Colonic mucosa (tissue), 4 donors: ENCODE measurements around the gene B3GNT9. TPM values are rescaled to one million over a fixed set of nuclear protein-coding genes. Genes with fewer than 3 reads are reported as not detected.

Experiments
- DNase-seq: peaks from one replicate; pipeline ENCODE4 v3.0.0-alpha.2; 2020
- H3K27ac ChIP-seq: fragments of 200-600 bp; one replicate; pipeline ENCODE4 v1.8.0; 2021
- H3K27me3 ChIP-seq: fragments of 200-600 bp; one replicate; pipeline ENCODE4 v1.8.0; 2021
- H3K36me3 ChIP-seq: fragments of 200-600 bp; one replicate; pipeline ENCODE4 v1.8.0; 2021
- H3K4me1 ChIP-seq: fragments of 200-600 bp; one replicate; pipeline ENCODE4 v1.8.0; 2021; ENCODE audit warnings: mild to moderate bottlenecking
- H3K4me3 ChIP-seq: fragments of 200-600 bp; one replicate; pipeline ENCODE4 v1.8.0; 2021
- H3K9ac ChIP-seq, 2 donors: one replicate each; pipeline ENCODE4 v1.7.0; 2013; ENCODE audit warnings: control low read depth in 2 of 2, low read depth in 2 of 2, low read length in 2 of 2
- H3K9me3 ChIP-seq: fragments of 200-600 bp; one replicate; pipeline ENCODE4 v1.8.0; 2021
- intact Hi-C: fragments of 100-400 bp; cut with DNase I; formaldehyde crosslinking; loops from one replicate; pipeline ENCODE4 v1.14.1; 2022
- total RNA-seq, 2 donors: library from RNA; stranded (reverse); fragmentation: NEBNext Ultra II Directional in 1 of 2; extraction: Animal tissue kit (Norgen Biotek cat#: 25700) in 1 of 2; gene quantifications; one replicate each; pipeline ENCODE4 v1.2.1, GENCODE V29; 2021
- TF ChIP-seq, protein P1 (sequence below): fragments of 200-600 bp; IDR thresholded peaks from one replicate; pipeline ENCODE4 v1.8.0; 2022; ENCODE audit warnings: antibody characterized with exemption, mild to moderate bottlenecking
- donor health status: healthy.
- donor health status: DM: no; HTN: no; CAD: no.
- donor health status: DM: no; HTN: no; CAD: no.

The B3GNT9 gene
- total RNA-seq, 2 donors from 2014 or later, result 4.4 to 4.9 TPM

DNA sequence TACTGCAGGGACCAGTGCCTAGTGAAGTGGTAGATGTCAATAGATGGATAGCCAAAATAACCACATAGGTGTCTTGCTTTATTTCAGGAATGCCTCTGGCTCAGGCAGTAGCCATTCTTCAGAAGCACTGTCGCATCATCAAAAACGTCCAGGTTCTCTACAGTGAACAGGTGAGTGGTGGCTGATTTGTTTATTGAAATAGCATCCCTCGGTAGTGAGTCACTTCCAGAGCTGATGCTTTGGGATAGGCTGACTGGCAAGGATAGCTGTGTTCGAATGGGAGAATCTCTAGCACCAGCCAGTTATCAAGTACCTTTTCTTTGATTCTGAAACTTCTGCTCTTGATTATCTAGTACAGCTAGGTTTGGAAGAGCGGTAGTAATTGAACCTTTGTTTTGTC lies 30.8 kb downstream of the B3GNT9 start:
- H3K9ac ChIP-seq, result no peak overlapping the region
- no peak for DNase-seq
- H3K27me3 ChIP-seq, result no peaks in the 10 kb centered on the region
- H3K4me3 ChIP-seq, result no peak overlapping the region
- TF ChIP-seq, protein P1, sequence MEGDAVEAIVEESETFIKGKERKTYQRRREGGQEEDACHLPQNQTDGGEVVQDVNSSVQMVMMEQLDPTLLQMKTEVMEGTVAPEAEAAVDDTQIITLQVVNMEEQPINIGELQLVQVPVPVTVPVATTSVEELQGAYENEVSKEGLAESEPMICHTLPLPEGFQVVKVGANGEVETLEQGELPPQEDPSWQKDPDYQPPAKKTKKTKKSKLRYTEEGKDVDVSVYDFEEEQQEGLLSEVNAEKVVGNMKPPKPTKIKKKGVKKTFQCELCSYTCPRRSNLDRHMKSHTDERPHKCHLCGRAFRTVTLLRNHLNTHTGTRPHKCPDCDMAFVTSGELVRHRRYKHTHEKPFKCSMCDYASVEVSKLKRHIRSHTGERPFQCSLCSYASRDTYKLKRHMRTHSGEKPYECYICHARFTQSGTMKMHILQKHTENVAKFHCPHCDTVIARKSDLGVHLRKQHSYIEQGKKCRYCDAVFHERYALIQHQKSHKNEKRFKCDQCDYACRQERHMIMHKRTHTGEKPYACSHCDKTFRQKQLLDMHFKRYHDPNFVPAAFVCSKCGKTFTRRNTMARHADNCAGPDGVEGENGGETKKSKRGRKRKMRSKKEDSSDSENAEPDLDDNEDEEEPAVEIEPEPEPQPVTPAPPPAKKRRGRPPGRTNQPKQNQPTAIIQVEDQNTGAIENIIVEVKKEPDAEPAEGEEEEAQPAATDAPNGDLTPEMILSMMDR, result no peak
- no peaks in the 10 kb centered on the region for H3K36me3 ChIP-seq
- no peak overlapping the region for H3K27ac ChIP-seq
- intact Hi-C loops, result no loop called here
- H3K4me1 ChIP-seq, result no peaks in the 10 kb centered on the region
- no peaks in the 10 kb centered on the region for H3K9me3 ChIP-seq

DNA sequence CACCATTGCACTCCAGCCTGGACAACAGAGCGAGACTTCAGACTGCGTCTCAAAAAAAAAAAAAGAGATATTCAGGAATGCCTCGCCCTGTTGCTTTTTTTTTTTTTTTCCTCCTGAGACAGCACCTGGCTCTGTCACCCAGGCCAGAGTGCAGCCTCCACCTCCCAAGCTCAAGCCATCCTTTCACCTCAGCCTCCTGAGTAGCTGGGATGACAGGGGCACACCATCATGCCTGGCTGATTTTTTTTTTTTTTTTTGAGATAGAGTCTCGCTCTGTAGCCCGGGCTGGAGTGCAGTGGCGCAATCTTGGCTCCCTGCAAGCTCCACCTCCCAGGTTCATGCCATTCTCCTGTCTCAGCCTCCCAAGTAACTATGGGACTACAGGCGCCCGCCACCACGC lies 33.1 kb downstream of the B3GNT9 start:
- no peak for DNase-seq
- no peak overlapping the region for H3K9ac ChIP-seq
- H3K4me1 ChIP-seq, result peaks cover 5% of the 10 kb centered on the region
- TF ChIP-seq, protein P1, result no peak
- H3K9me3 ChIP-seq, result no peaks in the 10 kb centered on the region
- H3K4me3 ChIP-seq, result no peak overlapping the region
- intact Hi-C loops, result no loop called here
- H3K27me3 ChIP-seq, result no peaks in the 10 kb centered on the region
- H3K27ac ChIP-seq, result no peak overlapping the region
- H3K36me3 ChIP-seq, result no peaks in the 10 kb centered on the region

DNA sequence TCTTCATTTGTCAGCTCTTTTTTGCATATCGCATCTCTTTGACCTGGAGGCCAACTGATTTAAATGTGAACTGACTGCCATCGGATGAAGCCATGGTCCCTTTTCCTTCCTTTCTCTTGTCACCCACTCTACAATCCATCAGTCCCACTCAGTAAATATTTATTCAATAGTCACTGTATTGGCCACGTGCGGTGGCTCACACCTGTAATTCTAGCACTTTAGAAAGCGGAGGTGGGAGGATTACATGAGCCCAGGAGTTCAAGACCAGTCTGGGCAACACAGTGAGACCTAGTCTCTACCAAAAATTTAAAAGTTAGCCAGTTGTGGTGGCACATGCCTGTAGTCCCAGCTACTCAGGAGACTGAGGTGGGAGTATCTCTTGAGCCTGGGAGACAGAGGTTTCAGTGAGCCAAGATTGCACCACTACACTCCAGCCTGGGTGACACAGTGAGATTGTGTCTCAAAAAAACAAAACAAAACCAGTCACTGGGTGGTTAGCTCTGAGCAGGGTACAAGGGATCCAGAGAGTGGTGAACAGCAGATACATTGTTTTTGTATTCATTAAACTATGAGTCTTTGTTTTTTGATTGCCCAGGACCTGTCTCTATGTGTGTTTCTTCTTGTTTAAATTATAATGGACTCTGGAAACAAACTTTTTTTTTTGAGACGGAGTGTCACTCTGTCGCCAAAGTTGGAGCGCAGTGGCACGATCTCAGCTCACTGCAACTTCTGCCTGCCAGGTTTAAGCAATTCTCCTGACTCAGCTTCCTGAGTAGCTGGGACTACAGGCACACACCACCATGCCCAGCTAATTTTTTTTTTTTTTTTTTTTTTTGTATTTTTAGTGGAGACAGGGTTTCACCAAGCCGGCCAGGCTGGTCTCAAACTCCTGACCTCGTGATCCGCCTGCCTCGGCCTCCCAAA lies 34.1 kb downstream of the B3GNT9 start:
- TF ChIP-seq, protein P1, result no peak
- Histone ChIP-seq H3K36me3 (no peaks in the 10 kb centered on the region), H3K4me1 (peaks cover 7% of the 10 kb centered on the region), H3K9ac (no peak overlapping the region), H3K27me3 (no peaks in the 10 kb centered on the region), H3K9me3 (no peaks in the 10 kb centered on the region), H3K27ac (no peak overlapping the region), H3K4me3 (no peak overlapping the region)
- intact Hi-C loops, result no loop called here
- no peak for DNase-seq

DNA sequence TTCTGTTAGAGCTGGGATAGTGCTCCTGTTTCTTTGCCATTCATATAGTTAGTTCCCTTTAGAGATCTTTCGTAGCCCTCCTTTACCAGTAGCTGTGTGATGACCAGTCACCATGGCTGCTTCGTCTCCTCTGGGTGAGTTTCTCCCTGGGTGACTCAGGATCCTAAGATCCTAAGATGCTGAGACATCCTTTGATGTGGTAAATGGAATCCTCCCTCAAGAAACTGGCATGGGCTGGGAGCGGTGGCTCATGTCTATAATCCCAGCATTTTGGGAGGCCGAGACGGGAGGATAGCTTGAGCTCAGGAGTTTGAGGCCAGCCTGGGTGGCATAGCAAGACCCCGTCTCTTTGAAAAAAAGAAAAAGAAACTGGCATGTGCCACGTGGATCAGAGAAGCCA lies 35.2 kb downstream of the B3GNT9 start:
- H3K36me3 ChIP-seq, result no peaks in the 10 kb centered on the region
- TF ChIP-seq, protein P1, result no peak
- intact Hi-C loops, result no loop called here
- DNase-seq, result no peak
- no peak overlapping the region for H3K9ac ChIP-seq
- no peaks in the 10 kb centered on the region for H3K9me3 ChIP-seq
- no peak overlapping the region for H3K27ac ChIP-seq
- H3K27me3 ChIP-seq, result no peaks in the 10 kb centered on the region
- H3K4me3 ChIP-seq, result no peak overlapping the region
- H3K4me1 ChIP-seq, result peaks cover 16% of the 10 kb centered on the region

DNA sequence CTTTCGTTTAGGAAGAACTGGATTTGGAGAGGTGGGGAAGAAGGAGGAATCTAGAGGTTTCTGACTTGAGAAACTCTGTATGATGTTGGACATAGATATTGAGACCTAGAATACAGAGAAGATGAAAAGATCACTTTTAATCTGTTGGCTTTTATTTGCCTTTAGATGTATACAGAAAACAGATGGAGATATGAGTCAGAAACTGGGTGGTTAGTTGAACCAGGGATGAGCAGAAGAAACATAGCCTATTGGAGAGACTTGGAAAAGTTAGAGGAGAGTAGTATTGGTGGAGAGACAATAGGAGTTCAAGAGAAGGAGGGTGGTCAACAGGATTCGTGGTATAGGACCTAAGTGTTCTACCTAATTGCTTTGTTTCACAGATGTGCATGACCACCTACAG lies 36.0 kb downstream of the B3GNT9 start:
- Histone ChIP-seq H3K4me1 (peaks cover 17% of the 10 kb centered on the region), H3K27ac (no peak overlapping the region), H3K9ac (no peak overlapping the region), H3K4me3 (no peak overlapping the region), H3K9me3 (no peaks in the 10 kb centered on the region), H3K27me3 (no peaks in the 10 kb centered on the region), H3K36me3 (no peaks in the 10 kb centered on the region)
- TF ChIP-seq, protein P1, result no peak
- DNase-seq, result no peak
- intact Hi-C loops, result no loop called here
